Erythroblast (primary cell): Measurements from ENCODE around the gene RALGPS1.
A peak's percentile ranks its signal among the peaks of the same experiment; 100 is the strongest.

Experiments used
- DNase-seq, 2 experiments: peaks; one replicate each; lab custom pipeline; 2025; lab: John Stamatoyannopoulos, UW
- GATA1 ChIP-seq: IDR thresholded peaks from 2 replicates; pipeline ENCODE4 v1.6.1; 2011; ENCODE audit warnings: low read depth, mild to moderate bottlenecking, control low read depth, low read length, moderate library complexity
- POLR2A ChIP-seq: IDR thresholded peaks from 2 replicates; pipeline ENCODE4 v1.6.1; 2011; ENCODE audit warnings: mild to moderate bottlenecking, low read length

Gene RALGPS1

GRCh38 chr9:127090341-127090985, 175.9 kb downstream of the RALGPS1 start:
- TF ChIP-seq POLR2A (no peak), GATA1 (no peak)
- DNase-seq, result no peak

- no peak for DNase-seq
- TF ChIP-seq POLR2A (no peak), GATA1 (no peak)
Observed at GRCh38 chr9:127091526-127091925, 176.9 kb downstream of the RALGPS1 start.

- TF ChIP-seq POLR2A (no peak), GATA1 (no peak)
- no peak for DNase-seq
Observed at GRCh38 chr9:127092041-127092608, 177.5 kb downstream of the RALGPS1 start.

- no peak for TF ChIP-seq POLR2A
- no peak for TF ChIP-seq GATA1
- no peak for DNase-seq
Observed at GRCh38 chr9:127093319-127094020, 178.9 kb downstream of the RALGPS1 start.

- no peak for DNase-seq
- TF ChIP-seq GATA1 (no peak), POLR2A (no peak)
Observed at GRCh38 chr9:127095411-127095810, 180.8 kb downstream of the RALGPS1 start.

GRCh38 chr9:127096208-127096607, 181.6 kb downstream of the RALGPS1 start:
- TF ChIP-seq GATA1, result no peak
- no peak for TF ChIP-seq POLR2A
- DNase-seq, result no peak

- no peak for DNase-seq
- TF ChIP-seq POLR2A, result no peak
- TF ChIP-seq GATA1, result no peak
Observed at GRCh38 chr9:127097683-127098082, 183.1 kb downstream of the RALGPS1 start.

- DNase-seq, result no peak
- TF ChIP-seq GATA1 (no peak), POLR2A (no peak)
Observed at GRCh38 chr9:127098916-127099553, 184.5 kb downstream of the RALGPS1 start.

GRCh38 chr9:127099664-127100063, 185.1 kb downstream of the RALGPS1 start:
- TF ChIP-seq GATA1, result no peak
- TF ChIP-seq POLR2A, result no peak
- no peak for DNase-seq

- TF ChIP-seq GATA1 (no peak), POLR2A (no peak)
Observed at GRCh38 chr9:127102176-127102575, 187.6 kb downstream of the RALGPS1 start.

GRCh38 chr9:127102788-127103187, 188.2 kb downstream of the RALGPS1 start:
- DNase-seq, result no peak

More at GRCh38 chr9:127102176-127102575, 187.6 kb downstream of the RALGPS1 start:
- DNase-seq, result no peak

GRCh38 chr9:127104581-127105311, 190.2 kb downstream of the RALGPS1 start:
- peak in 1 of 2 experiments; percentile 11 for DNase-seq
- no peak for TF ChIP-seq POLR2A
- TF ChIP-seq GATA1, result no peak

More at GRCh38 chr9:127102788-127103187, 188.2 kb downstream of the RALGPS1 start:
- no peak for TF ChIP-seq GATA1
- TF ChIP-seq POLR2A, result no peak
